H1 (cell line): Measurements from ENCODE around the gene MRPS10. TPM values are rescaled to one million over a fixed set of nuclear protein-coding genes. Genes with fewer than 3 reads are reported as not detected.

Experiments
- CTCF ChIA-PET: fragments of 300-600 bp; sonication (Branson Sonifier 250); formaldehyde crosslinking; loops from one replicate; lab custom pipeline; 2021; ENCODE audit not compliant: partially characterized antibody; lab: Charles Lee
- POLR2A ChIA-PET: fragments of 300-600 bp; sonication (Branson Sonifier 250); formaldehyde crosslinking; loops from one replicate; lab custom pipeline; 2021; ENCODE audit warnings: inconsistent platforms; ENCODE audit not compliant: partially characterized antibody; lab: Charles Lee
- DNase-seq, 2 experiments: peaks; one replicate each; pipeline versions ENCODE4 v3.0.0 to v3.0.0-alpha.2; 2010 to 2022; ENCODE audit warnings: low spot score in 2 of 2, low read depth in 1 of 2, mixed read lengths in 1 of 2
- FAIRE-seq: peaks from 2 replicates; lab custom pipeline; 2011; peaks lifted over from hg19 to GRCh38; lab: Jason Lieb, UNC
- H2AFZ ChIP-seq: 2 replicates; pipeline ENCODE4 v1.8.1; 2012; ENCODE audit warnings: low read length, inconsistent platforms
- H2AK5ac ChIP-seq: 2 replicates; pipeline ENCODE4 v1.6.1; 2013; ENCODE audit warnings: low read depth, low read length
- H2BK120ac ChIP-seq: replicated peaks from 2 replicates; pipeline ENCODE3; 2013; ENCODE audit warnings: low read depth, low read length, inconsistent platforms
- H2BK12ac ChIP-seq: 2 replicates; pipeline ENCODE4 v1.6.1; 2013; ENCODE audit warnings: low read depth, low read length
- H2BK15ac ChIP-seq: 2 replicates; pipeline ENCODE4 v1.6.1; 2013; ENCODE audit warnings: low read length
- H2BK20ac ChIP-seq: 2 replicates; pipeline ENCODE4 v1.6.1; 2013; ENCODE audit warnings: low read length
- H2BK5ac ChIP-seq: 2 replicates; pipeline ENCODE4 v1.6.1; 2013; ENCODE audit warnings: low read depth, low read length
- H3K14ac ChIP-seq: 2 replicates; pipeline ENCODE4 v1.6.1; 2013; ENCODE audit warnings: inconsistent platforms; ENCODE audit not compliant: insufficient read length
- H3K18ac ChIP-seq: 2 replicates; pipeline ENCODE4 v1.6.1; 2013; ENCODE audit warnings: low read length; ENCODE audit errors: extremely low read depth
- H3K23ac ChIP-seq: 2 replicates; pipeline ENCODE4 v1.6.1; 2013; ENCODE audit warnings: inconsistent platforms; ENCODE audit not compliant: insufficient read length
- H3K23me2 ChIP-seq: 2 replicates; pipeline ENCODE4 v1.6.1; 2013; ENCODE audit warnings: low read depth, low read length
- H3K27ac ChIP-seq: 2 replicates; pipeline ENCODE4 v1.6.1; 2011; ENCODE audit warnings: low read depth, low read length, inconsistent platforms
- H3K27me3 ChIP-seq, 4 experiments: replicated peaks in 1 of 4; 1 replicate in 1 of 4; 2 replicates in 3 of 4; pipeline versions ENCODE4 v1.6.1 to v1.8.1; 2011 to 2013; ENCODE audit warnings: low read length in 3 of 4, mild to moderate bottlenecking in 3 of 4, inconsistent platforms in 2 of 4, mixed read lengths in 2 of 4, moderate library complexity in 1 of 4; ENCODE audit not compliant: control insufficient read depth in 3 of 4, insufficient read depth in 3 of 4; ENCODE audit errors: extremely low read depth in 1 of 4
- H3K36me3 ChIP-seq, 4 experiments: 2 replicates each; pipeline versions ENCODE4 v1.6.1 to v1.8.1; 2011 to 2013; ENCODE audit warnings: mild to moderate bottlenecking in 4 of 4, low read length in 3 of 4, moderate library complexity in 2 of 4, control low read depth in 1 of 4, inconsistent platforms in 1 of 4; ENCODE audit not compliant: insufficient read depth in 4 of 4, control insufficient read depth in 2 of 4
- H3K4ac ChIP-seq: replicated peaks from 2 replicates; pipeline ENCODE3; 2013; ENCODE audit warnings: low read length, low read depth, mixed read lengths, inconsistent platforms; ENCODE audit not compliant: insufficient read length
- H3K4me1 ChIP-seq, 4 experiments: replicated peaks in 1 of 4; 1 replicate in 1 of 4; 2 replicates in 3 of 4; pipeline versions ENCODE4 v1.6.1 to v1.8.1; 2011 to 2013; ENCODE audit warnings: low read length in 3 of 4, inconsistent platforms in 2 of 4, mixed read lengths in 1 of 4; ENCODE audit not compliant: insufficient read depth in 4 of 4, control insufficient read depth in 3 of 4
- H3K4me2 ChIP-seq, 2 experiments: 2 replicates each; pipeline versions ENCODE4 v1.6.1 to v1.8.1; 2011 to 2013; ENCODE audit warnings: low read depth in 2 of 2, low read length in 2 of 2, control low read depth in 1 of 2, inconsistent platforms in 1 of 2, mild to moderate bottlenecking in 1 of 2; ENCODE audit not compliant: insufficient read depth in 1 of 2
- H3K4me3 ChIP-seq, 4 experiments: fragments of 200-600, 300-600 bp in 1 of 4; sonication (generic), shearing (Covaris generic), sonication (Bioruptor Twin) in 1 of 4; 2 replicates each; pipeline versions ENCODE4 v1.5.1 to v1.8.1; 2011 to 2016; ENCODE audit warnings: low read length in 4 of 4, low read depth in 3 of 4, control low read depth in 2 of 4, inconsistent platforms in 2 of 4, mild to moderate bottlenecking in 2 of 4, mixed read lengths in 1 of 4, moderate library complexity in 1 of 4; ENCODE audit not compliant: insufficient read depth in 2 of 4; ENCODE audit errors: extremely low read depth in 1 of 4
- H3K56ac ChIP-seq: replicated peaks from 2 replicates; pipeline ENCODE3; 2013; ENCODE audit warnings: low read depth, mild to moderate bottlenecking, mixed read lengths, low read length, inconsistent platforms; ENCODE audit not compliant: insufficient read length
- H3K79me1 ChIP-seq: 2 replicates; pipeline ENCODE4 v1.6.1; 2013; ENCODE audit warnings: low read depth, low read length, control low read depth
- H3K79me2 ChIP-seq, 2 experiments: 2 replicates each; pipeline versions ENCODE4 v1.6.1 to v1.8.1; 2012 to 2013; ENCODE audit warnings: low read length in 2 of 2, mild to moderate bottlenecking in 2 of 2, inconsistent platforms in 1 of 2; ENCODE audit not compliant: insufficient read depth in 2 of 2, control insufficient read depth in 1 of 2
- H3K9ac ChIP-seq, 4 experiments: replicated peaks in 1 of 4; 1 replicate in 1 of 4; 2 replicates in 3 of 4; pipeline versions ENCODE4 v1.6.1 to v1.8.1; 2011 to 2013; ENCODE audit warnings: low read depth in 3 of 4, low read length in 3 of 4, control low read depth in 2 of 4, mild to moderate bottlenecking in 2 of 4, moderate library complexity in 2 of 4, inconsistent platforms in 1 of 4; ENCODE audit errors: extremely low read depth in 1 of 4
- H3K9me3 ChIP-seq, 2 experiments: 2 replicates each; pipeline versions ENCODE4 v1.6.1 to v1.8.1; 2012 to 2013; ENCODE audit warnings: mild to moderate bottlenecking in 2 of 2, moderate library complexity in 2 of 2, control low read depth in 1 of 2, inconsistent platforms in 1 of 2, low read depth in 1 of 2, low read length in 1 of 2, mixed read lengths in 1 of 2; ENCODE audit not compliant: insufficient read depth in 2 of 2
- H4K20me1 ChIP-seq, 2 experiments: replicated peaks in 1 of 2; 2 replicates each; pipeline versions ENCODE3 to v1.8.1; 2011 to 2013; ENCODE audit warnings: inconsistent platforms in 2 of 2, low read length in 2 of 2, mild to moderate bottlenecking in 1 of 2; ENCODE audit not compliant: insufficient read depth in 2 of 2, control insufficient read depth in 1 of 2
- H4K5ac ChIP-seq: 2 replicates; pipeline ENCODE4 v1.6.1; 2013; ENCODE audit warnings: low read length, low read depth, mixed read lengths, inconsistent platforms; ENCODE audit not compliant: insufficient read length
- H4K8ac ChIP-seq: 2 replicates; pipeline ENCODE4 v1.8.0; 2013; ENCODE audit warnings: mild to moderate bottlenecking, moderate library complexity, low read length, inconsistent platforms; ENCODE audit not compliant: insufficient read depth; ENCODE audit errors: extremely low read depth
- H4K91ac ChIP-seq: replicated peaks from 2 replicates; pipeline ENCODE3; 2013; ENCODE audit warnings: low read length, mixed read lengths, inconsistent platforms; ENCODE audit not compliant: insufficient read length
- CHD1 ChIP-seq: IDR thresholded peaks from 2 replicates; pipeline ENCODE4 v1.6.1; 2012; ENCODE audit warnings: low read depth, low read length, improper control_type of control experiment
- GABPA ChIP-seq: IDR thresholded peaks from 2 replicates; pipeline ENCODE4 v1.6.1; 2011; ENCODE audit warnings: mild to moderate bottlenecking, low read length, moderate library complexity, borderline replicate concordance; ENCODE audit not compliant: insufficient read depth
- GTF2F1 ChIP-seq: IDR thresholded peaks from 2 replicates; pipeline ENCODE4 v1.6.1; 2012; ENCODE audit warnings: low read depth, low read length, improper control_type of control experiment, borderline replicate concordance
- JUN ChIP-seq: IDR thresholded peaks from 2 replicates; pipeline ENCODE4 v1.6.1; 2011; ENCODE audit warnings: low read depth, mild to moderate bottlenecking, improper control_type of control experiment, low read length
- NANOG ChIP-seq: IDR thresholded peaks from 2 replicates; pipeline ENCODE4 v1.6.1; 2011; ENCODE audit warnings: low read length, low read depth, mild to moderate bottlenecking, inconsistent platforms; ENCODE audit not compliant: insufficient read depth, poor library complexity, severe bottlenecking
- PHF8 ChIP-seq: fragments of 200-600 bp; sonication (generic); conservative IDR thresholded peaks from 2 replicates; pipeline ENCODE4 v1.7.1; 2012; ENCODE audit warnings: low read depth, mild to moderate bottlenecking, inconsistent platforms, low read length, moderate library complexity
- POLR2A ChIP-seq, 2 experiments: IDR thresholded peaks; 1 replicate in 1 of 2; 2 replicates in 1 of 2; pipeline ENCODE4 v1.6.1; 2011; ENCODE audit warnings: low read depth in 2 of 2, low read length in 2 of 2, mild to moderate bottlenecking in 2 of 2; ENCODE audit errors: control extremely low read depth in 1 of 2
- SIX5 ChIP-seq: IDR thresholded peaks from 2 replicates; pipeline ENCODE4 v1.6.1; 2011; ENCODE audit warnings: mild to moderate bottlenecking, low read depth, low read length
- SP1 ChIP-seq: IDR thresholded peaks from 2 replicates; pipeline ENCODE4 v1.6.1; 2011; ENCODE audit warnings: low read depth, low read length
- TAF7 ChIP-seq: optimal IDR thresholded peaks from 2 replicates; pipeline ENCODE3; 2011; ENCODE audit warnings: low read depth, mild to moderate bottlenecking, inconsistent platforms, low read length, moderate library complexity, borderline replicate concordance
- WGBS, 2 experiments: shearing (Covaris generic) in 1 of 2; methylation state at CpG; one replicate each; pipeline versions ENCODE4 v1.1.6 to v1.1.7; 2013 to 2015; ENCODE audit warnings: low lambda C conversion rate in 2 of 2, mixed read lengths in 2 of 2, inconsistent platforms in 1 of 2, low coverage in 1 of 2, missing lambda C conversion rate in 1 of 2; ENCODE audit not compliant: insufficient replicate concordance in 2 of 2, insufficient coverage in 1 of 2, insufficient read length in 1 of 2; ENCODE audit errors: extremely low coverage in 1 of 2, missing lambda C conversion rate in 1 of 2; 5-methylcytosine and 5-hydroxymethylcytosine counted together
- polyA plus RNA-seq, 7 experiments: library from polyadenylated mRNA; depleted of rRNA in 3 of 7; stranded (reverse) in 5 of 7; unstranded in 2 of 7; fragments of >200 nt in 5 of 7; fragments of 200-250 nt in 2 of 7; gene quantifications; 1 replicate in 5 of 7; 2 replicates in 1 of 7; 4 replicates in 1 of 7; pipeline versions ENCODE4 v1.2.1 to v1.2.3, GENCODE V29; 2011 to 2013; ENCODE audit warnings: missing spikeins in 2 of 7, mixed read lengths in 2 of 7
- total RNA-seq: library from RNA; stranded (reverse); fragmentation: NEBNext Ultra II Directional; extraction: Animal tissue kit (Norgen Biotek cat#: 25700); gene quantifications from 2 replicates; pipeline ENCODE4 v1.2.1, GENCODE V29; 2021
- TF ChIP-seq, protein P1 (sequence below): IDR thresholded peaks from 2 replicates; pipeline ENCODE4 v1.6.1; 2012; ENCODE audit warnings: inconsistent platforms

The MRPS10 gene
- total and polyA plus RNA-seq, 2 of the 8 experiments (the other 6 are each of a cell fraction or from before 2014, with no cell fraction given), result 20.5 to 33.6 TPM

DNA sequence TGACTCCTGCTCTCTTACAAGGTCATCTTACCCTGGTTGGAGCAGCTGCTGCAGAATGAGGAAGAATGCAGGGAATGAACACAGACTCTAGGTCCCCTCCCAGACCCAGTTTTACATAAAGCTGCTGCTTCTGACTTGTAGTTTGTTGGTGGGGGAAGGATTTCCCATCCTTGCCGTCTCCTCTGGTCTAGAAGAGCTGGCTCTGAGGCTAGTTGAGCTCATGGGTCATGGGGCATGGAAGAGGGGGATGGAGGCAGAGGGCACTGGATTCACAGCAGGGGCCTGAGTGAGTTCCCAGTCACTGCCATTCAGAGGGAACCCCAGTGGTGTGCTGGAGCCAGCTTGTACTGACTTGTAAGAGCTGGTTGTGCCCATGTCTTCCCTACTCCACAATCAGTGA is 53.7 kb downstream of the MRPS10 start:
- CTCF ChIA-PET, result interaction anchor here (0.6 to 11.2 kb wide), 17 partner anchors 10 to 733 kb away, joined by 3 to 224 read pairs (median 5); partner anchors contain the start of genes C6orf132 and GUCA1A
- Histone ChIP-seq H2BK120ac (no peak overlapping the region), H4K5ac (no peak overlapping the region), H2BK5ac (no peak overlapping the region), H2AFZ (no peak overlapping the region), H3K79me2 (no peaks in the 10 kb centered on the region), H3K4me1 (peaks cover 7 to 22% (median 11%) of the 10 kb centered on the region in 4 experiments), H3K4me3 (no peak overlapping the region), H2BK12ac (no peak overlapping the region), H3K27me3 (no peaks in the 10 kb centered on the region; a peak in 1 of 7 replicates)
- no peak for TF ChIP-seq GTF2F1
- TF ChIP-seq JUN, result no peak
- TF ChIP-seq SP1, result no peak
- TF ChIP-seq, protein P1, sequence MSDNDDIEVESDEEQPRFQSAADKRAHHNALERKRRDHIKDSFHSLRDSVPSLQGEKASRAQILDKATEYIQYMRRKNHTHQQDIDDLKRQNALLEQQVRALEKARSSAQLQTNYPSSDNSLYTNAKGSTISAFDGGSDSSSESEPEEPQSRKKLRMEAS, result no peak
- TF ChIP-seq TAF7, result no peak
- TF ChIP-seq NANOG, result no peak
- no peak for TF ChIP-seq CHD1
- TF ChIP-seq POLR2A (IDR thresholded peaks at IDR 0.05; ENCODE audit: control extremely low read depth in 1 of 2, low read depth in 2 of 2, low read length in 2 of 2), result no peak
- no peak for TF ChIP-seq SIX5
- no peak for TF ChIP-seq GABPA
- TF ChIP-seq PHF8, result no peak
- TF ChIP-seq, all 59 proteins: peak for 0
- no peak overlapping the region for H3K9ac ChIP-seq
- H4K20me1 ChIP-seq, result no peaks in the 10 kb centered on the region
- no peaks in the 10 kb centered on the region for H3K23me2 ChIP-seq
- no peaks in the 10 kb centered on the region for H3K9me3 ChIP-seq
- H3K23ac ChIP-seq, result no peak overlapping the region
- H3K4me2 ChIP-seq, result no peak overlapping the region; a peak in 1 of 4 replicates
- no peak overlapping the region for H3K27ac ChIP-seq
- FAIRE-seq (no peak), DNase-seq (no peak)
- no peak overlapping the region for H3K14ac ChIP-seq
- H3K4ac ChIP-seq, result peak overlapping the region; percentile 47
- no peak overlapping the region for H2BK20ac ChIP-seq
- H4K91ac ChIP-seq, result no peak overlapping the region
- H2BK15ac ChIP-seq, result no peak overlapping the region
- H4K8ac ChIP-seq, result no peak overlapping the region
- H3K56ac ChIP-seq, result peak overlapping the region; percentile 18
- no peak overlapping the region for H3K18ac ChIP-seq
- H2AK5ac ChIP-seq, result no peak overlapping the region
- POLR2A ChIA-PET, result interaction anchor here (1.1 to 9.2 kb wide), 9 partner anchors 13 to 113 kb away, joined by 3 to 109 read pairs (median 6); partner anchors contain the start of genes C6orf132 and TAF8
- no peaks in the 10 kb centered on the region for H3K36me3 ChIP-seq
- WGBS, 2 experiments, result 83% methylated on average over 1 of the region's 1 CpG; no CpG with 5 or more reads in 1 of the 2 experiments
- H3K79me1 ChIP-seq, result no peaks in the 10 kb centered on the region
